Measurements from ENCODE around the gene TMEM203. TPM values are rescaled to one million over a fixed set of nuclear protein-coding genes. Genes with fewer than 3 reads are reported as not detected.

The TMEM203 gene
- total and polyA plus RNA-seq, 12 donors = 21.7 to 48.4 (median 40.0) TPM

GRCh38 chr9:137188490-137189296 is 16.8 kb downstream of the TMEM203 start, which contains the start of the genes ANAPC2 and SSNA1:
Gene ANAPC2, minus strand, starts transcription at chr9:137188560. Its CDS starts 28 bp downstream, at chr9:137188532.
Gene SSNA1, plus strand, starts transcription at chr9:137188676. Its CDS starts 51 bp downstream, at chr9:137188727.
- no peaks in the 10 kb centered on the region for H3K9me3 ChIP-seq (replicated peaks in 1 of 3)
- H3K27me3 ChIP-seq = no peaks in the 10 kb centered on the region
- H3K36me3 ChIP-seq (replicated peaks in 1 of 2) = peaks cover 0 to 43% of the 10 kb centered on the region in 2 donors
- peaks cover 20 to 32% of the 10 kb centered on the region in 2 donors for H3K4me1 ChIP-seq (replicated peaks in 1 of 2)
- H3K4me3 ChIP-seq = peak within 1 kb of the TSS; percentile 62 to 82 (median 76)
- intact Hi-C loops (cut with DNase I) = no loop called here
- DNase-seq = peak; percentile 91 to 96 (median 93)
- 0 to 1% (median 0%) methylated on average over 14 to 98 of the region's 98 CpGs for whole genome bisulfite sequencing, 4 donors
- peak within 1 kb of the TSS; percentile 74 to 98 (median 91) for H3K27ac ChIP-seq
- peak in 3 of 6 experiments; percentile 6 to 32 (median 24) for TF ChIP-seq CTCF (IDR thresholded peaks at IDR 0.05)
- peak; percentile 79 to 89 for TF ChIP-seq POLR2A (IDR thresholded peaks at IDR 0.05)

- H3K36me3 ChIP-seq (replicated peaks in 1 of 2) = peaks cover 0 to 49% of the 10 kb centered on the region in 2 donors
- no peaks in the 10 kb centered on the region for H3K9me3 ChIP-seq (replicated peaks in 1 of 3)
- no peaks in the 10 kb centered on the region for H3K27me3 ChIP-seq
- no peak for DNase-seq
- intact Hi-C loops (cut with DNase I) = no loop called here
- peaks cover 20 to 32% of the 10 kb centered on the region in 2 donors for H3K4me1 ChIP-seq (replicated peaks in 1 of 2)
- 0 to 1% (median 0%) methylated on average over 13 to 31 of the region's 31 CpGs for WGBS, 4 donors
- TF ChIP-seq POLR2A (IDR thresholded peaks at IDR 0.05) (no peak), CTCF (IDR thresholded peaks at IDR 0.05) (no peak)
- H3K4me3 ChIP-seq = peak overlapping the region; percentile 62 to 82 (median 76)
- peak overlapping the region; percentile 74 to 98 (median 91) for H3K27ac ChIP-seq
These were observed 17.4 kb downstream of the TMEM203 start for GRCh38 chr9:137188086-137188489.

GRCh38 chr9:137187386-137187785 is 18.1 kb downstream of the TMEM203 start:
- WGBS, 4 donors = 74 to 85% (median 78%) methylated on average over 10 to 15 of the region's 15 CpGs
- peak overlapping the region in 3 of 4 donors; percentile 70 to 82 (median 82) for H3K4me3 ChIP-seq
- no peaks in the 10 kb centered on the region for H3K27me3 ChIP-seq
- H3K27ac ChIP-seq = no peak overlapping the region
- no peak for DNase-seq
- H3K4me1 ChIP-seq (replicated peaks in 1 of 2) = peaks cover 20 to 32% of the 10 kb centered on the region in 2 donors
- no peaks in the 10 kb centered on the region for H3K9me3 ChIP-seq (replicated peaks in 1 of 3)
- peaks cover 0 to 56% of the 10 kb centered on the region in 2 donors for H3K36me3 ChIP-seq (replicated peaks in 1 of 2)
- TF ChIP-seq POLR2A (IDR thresholded peaks at IDR 0.05) (no peak), CTCF (IDR thresholded peaks at IDR 0.05) (no peak)
- intact Hi-C loops (cut with DNase I) = no loop called here

GRCh38 chr9:137186385-137186784 is 19.1 kb downstream of the TMEM203 start:
- Histone ChIP-seq H3K36me3 (replicated peaks in 1 of 2) (peaks cover 0 to 58% of the 10 kb centered on the region in 2 donors), H3K4me1 (replicated peaks in 1 of 2) (peaks cover 20 to 32% of the 10 kb centered on the region in 2 donors), H3K27ac (no peak overlapping the region), H3K27me3 (no peaks in the 10 kb centered on the region), H3K9me3 (replicated peaks in 1 of 3) (no peaks in the 10 kb centered on the region), H3K4me3 (no peak overlapping the region)
- DNase-seq = no peak
- intact Hi-C loops (cut with DNase I) = no loop called here
- 61 to 75% (median 70%) methylated on average over 4 to 6 of the region's 6 CpGs; no CpG with 5 or more reads in 1 of the 4 donors for WGBS, 4 donors
- TF ChIP-seq CTCF (IDR thresholded peaks at IDR 0.05) = no peak
